ENCODE results near the gene TMEM114. TPM values are rescaled to one million over a fixed set of nuclear protein-coding genes. Genes with fewer than 3 reads are reported as not detected.

Gene TMEM114
- total RNA-seq, 1 experiment from 2014 or later = not detected

GRCh38 chr16:8588682-8589056 is 1.6 kb downstream of the TMEM114 start:
- POLR2A ChIA-PET = no interaction called here

More at GRCh38 chr16:8588682-8589056, 1.6 kb downstream of the TMEM114 start:
- BruUV-seq (replicated peaks) = no TSS peak
- Histone ChIP-seq H4K20me1 (ENCODE audit: insufficient read depth) (no peaks in the 10 kb centered on the region), H3K27ac (ENCODE audit: low read depth, low read length) (no peak overlapping the region), H3K4me1 (ENCODE audit: control insufficient read depth in 1 of 2, insufficient read depth in 2 of 2, low read length in 2 of 2) (peaks cover 0 to 7% of the 10 kb centered on the region in 2 experiments; a peak in 2 of 4 replicates), H3K4me2 (ENCODE audit: low read length) (no peak overlapping the region), H2AFZ (ENCODE audit: low read depth, low read length, poor library complexity, severe bottlenecking) (no peak overlapping the region), H3K9me3 (ENCODE audit: control insufficient read depth in 1 of 2, insufficient read depth in 1 of 2, low read depth in 1 of 2, low read length in 2 of 2) (no peaks in the 10 kb centered on the region), H3K9ac (ENCODE audit: low read length) (no peak overlapping the region), H3K36me3 (ENCODE audit: control insufficient read depth in 1 of 2, insufficient read depth in 2 of 2, low read length in 2 of 2) (no peaks in the 10 kb centered on the region), H3K9me2 (ENCODE audit: insufficient read depth) (no peaks in the 10 kb centered on the region), H3K4me3 (replicated peaks in 1 of 2; ENCODE audit: low read depth in 1 of 2, low read length in 2 of 2) (no peak overlapping the region), H3K27me3 (ENCODE audit: insufficient read depth, low read length) (0 out of 2 replicates have a peak, but pooled peaks cover 5% of the 10 kb centered on the region), H3K79me2 (ENCODE audit: insufficient read depth, low read length) (no peaks in the 10 kb centered on the region)
- no peak for ATAC-seq
- intact Hi-C loops (cut with micrococcal nuclease) = no loop called here
- no peak for TF ChIP-seq EZH2phosphoT487 (IDR thresholded peaks at IDR 0.05; ENCODE audit: borderline replicate concordance)
- no peak for TF ChIP-seq CTCF (IDR thresholded peaks at IDR 0.05 in 2 of 3, conservative IDR thresholded peaks at IDR 0.05 in 1 of 3; ENCODE audit: borderline replicate concordance in 1 of 3, insufficient read depth in 1 of 3, low read depth in 2 of 3, low read length in 2 of 3)
- no peak for TF ChIP-seq SRF (IDR thresholded peaks at IDR 0.05; ENCODE audit: low read depth)
- no peak for TF ChIP-seq REST (IDR thresholded peaks at IDR 0.05; ENCODE audit: low read depth)
- TF ChIP-seq CBX3 (IDR thresholded peaks at IDR 0.05; ENCODE audit: low read depth) = no peak
- TF ChIP-seq EZH2 (IDR thresholded peaks at IDR 0.05) = no peak
- TF ChIP-seq SIN3A (IDR thresholded peaks at IDR 0.05; ENCODE audit: low read depth) = no peak
- TF ChIP-seq ZBTB33 (IDR thresholded peaks at IDR 0.05; ENCODE audit: extremely low read depth, insufficient replicate concordance, low read length) = no peak
- no peak for TF ChIP-seq POLR2A (IDR thresholded peaks at IDR 0.05; ENCODE audit: borderline replicate concordance, extremely low read depth, insufficient read depth, insufficient read length)
- no peak for TF ChIP-seq MAX (IDR thresholded peaks at IDR 0.05)
- no peak for TF ChIP-seq RAD21 (IDR thresholded peaks at IDR 0.05; ENCODE audit: low read depth)
- TF ChIP-seq ZFX (IDR thresholded peaks at IDR 0.05) = no peak
- TF ChIP-seq JUND (IDR thresholded peaks at IDR 0.05) = no peak
- no peak for TF ChIP-seq ATF3 (IDR thresholded peaks at IDR 0.05)
- TF ChIP-seq POLR2AphosphoS5 (IDR thresholded peaks at IDR 0.05; ENCODE audit: low read depth, low read length) = no peak
- TF ChIP-seq TCF7L2 (IDR thresholded peaks at IDR 0.05; ENCODE audit: borderline replicate concordance, extremely low read depth, insufficient read depth, insufficient read length) = no peak
- no peak for TF ChIP-seq SP1 (IDR thresholded peaks at IDR 0.05; ENCODE audit: low read depth)
- DNase-seq (ENCODE audit: low read depth, low spot score) = no peak
- CTCF ChIA-PET = no interaction called here
- RAD21 ChIA-PET (ENCODE audit: low non-redundant PET in 1 of 2, low total read pairs in 2 of 2, uncharacterized antibody in 2 of 2, unreplicated experiment in 2 of 2) = no interaction called here

Measured in HCT116 (cell line).